HG03571 (cell line): ENCODE results near the gene RBM3.

Experiments
- ATAC-seq: cut with Tn5 transposase; IDR thresholded peaks from one replicate; pipeline ENCODE4 v1.9.1; 2021; ENCODE audit not compliant: unreplicated experiment

RBM3 gene

DNA sequence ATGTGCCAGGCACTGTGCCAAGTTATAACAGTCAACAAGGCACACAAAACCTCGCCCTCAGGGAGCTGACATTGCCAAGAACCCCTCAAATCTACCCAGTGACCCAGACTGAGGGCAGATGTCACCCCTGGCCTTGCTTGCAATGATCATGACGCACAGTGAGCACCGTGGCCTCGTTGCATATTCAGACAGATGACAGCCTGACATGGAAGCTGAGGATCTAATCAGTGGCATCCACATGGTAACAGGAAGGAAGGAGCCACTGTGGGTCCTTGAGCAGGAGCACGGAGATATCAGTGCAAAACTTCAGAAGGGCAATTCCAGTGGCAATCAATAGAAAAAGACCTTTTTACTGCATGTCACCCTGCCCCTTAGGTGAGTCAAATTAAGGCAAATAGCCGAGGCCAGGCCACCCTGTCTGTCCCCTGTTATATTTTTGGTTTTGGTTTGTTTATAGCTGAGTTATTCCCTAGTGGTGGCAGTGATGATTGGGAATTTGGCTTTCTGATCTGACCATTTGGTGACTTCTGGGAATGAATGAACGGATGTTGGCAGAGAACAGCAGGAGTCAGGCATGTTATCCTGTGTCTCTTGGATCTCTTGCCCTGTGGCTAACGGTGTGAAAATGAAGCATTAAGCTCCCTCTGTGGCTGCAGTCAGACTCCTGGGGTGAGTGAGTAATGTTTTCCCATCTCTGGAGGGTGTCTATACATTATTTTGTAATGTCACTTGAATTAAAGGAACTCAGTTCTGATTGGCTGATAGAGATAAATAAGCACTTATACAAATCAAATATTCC lies 43.5 kb downstream of the RBM3 start:
- no peak for ATAC-seq

GRCh38 chrX:48626401-48627298 lies 52.4 kb downstream of the RBM3 start:
- no peak for ATAC-seq
